PC-3 (cell line): Measurements from ENCODE around the gene COL8A2. TPM values are rescaled to one million over a fixed set of nuclear protein-coding genes. Genes with fewer than 3 reads are reported as not detected.

ENCODE experiments used
- ATAC-seq: fragments of 200-7000 bp; cut with Tn5 transposase; 2 replicates; pipeline ENCODE4 v1.9.1; 2020; ENCODE audit warnings: mild to moderate bottlenecking, moderate library complexity
- BruUV-seq: library from RNA; stranded (reverse); fragments of 400-500 nt; replicated peaks from 2 replicates; lab custom pipeline; 2021; lab: Mats Ljungman, UMichigan
- CTCF ChIA-PET: fragments of 300-600 bp; sonication (Branson Sonifier 250); formaldehyde crosslinking; loops from one replicate; lab custom pipeline; 2022; ENCODE audit warnings: antibody characterized with exemption; lab: Charles Lee
- POLR2A ChIA-PET: fragments of 300-600 bp; sonication (Branson Sonifier 250); formaldehyde crosslinking; loops from one replicate; lab custom pipeline; 2022; ENCODE audit warnings: antibody characterized with exemption; ENCODE audit not compliant: unreplicated experiment; lab: Charles Lee
- DNase-seq: peaks from one replicate; pipeline ENCODE4 v3.0.0-alpha.2; 2015
- H2AFZ ChIP-seq: fragments of 300-600 bp; sonication (generic); 2 replicates; pipeline ENCODE4 v1.6.0; 2016; ENCODE audit warnings: antibody characterized with exemption, low read length
- H3F3A ChIP-seq: fragments of 300-600 bp; sonication (generic); one replicate; pipeline ENCODE4 v1.6.0; 2017; ENCODE audit warnings: antibody characterized with exemption, low read length, control low read depth, mild to moderate bottlenecking; ENCODE audit not compliant: unreplicated experiment
- H3K27ac ChIP-seq: fragments of 300-600 bp; sonication (generic); 2 replicates; pipeline ENCODE4 v1.5.1; 2016; ENCODE audit warnings: mild to moderate bottlenecking, low read length
- H3K27me3 ChIP-seq: fragments of 300-600 bp; sonication (generic); 2 replicates; pipeline ENCODE4 v1.6.1; 2016; ENCODE audit warnings: low read length, mixed read lengths
- H3K36me3 ChIP-seq: fragments of 300-600 bp; sonication (generic); 2 replicates; pipeline ENCODE4 v1.6.1; 2016; ENCODE audit warnings: low read depth, mixed run types, low read length, mixed read lengths
- H3K4me1 ChIP-seq: fragments of 300-600 bp; sonication (generic); 2 replicates; pipeline ENCODE4 v1.5.1; 2016; ENCODE audit warnings: low read length; ENCODE audit not compliant: insufficient read depth
- H3K4me2 ChIP-seq: fragments of 300-600 bp; sonication (generic); 2 replicates; pipeline ENCODE4 v1.6.0; 2016; ENCODE audit warnings: low read length
- H3K4me3 ChIP-seq: fragments of 300-600 bp; sonication (generic); 2 replicates; pipeline ENCODE4 v1.5.1; 2016; ENCODE audit warnings: mild to moderate bottlenecking, low read length, mixed read lengths
- H3K79me2 ChIP-seq: fragments of 300-600 bp; sonication (generic); 2 replicates; pipeline ENCODE4 v1.6.1; 2017; ENCODE audit warnings: low read length, mixed read lengths
- H3K9ac ChIP-seq: fragments of 300-600 bp; sonication (generic); 2 replicates; pipeline ENCODE4 v1.6.0; 2016; ENCODE audit warnings: mild to moderate bottlenecking, low read length
- H3K9me2 ChIP-seq: fragments of 300-600 bp; sonication (generic); replicated peaks from 2 replicates; pipeline ENCODE4 v1.6.1; 2016; ENCODE audit warnings: mixed run types, low read length, mixed read lengths
- H3K9me3 ChIP-seq: fragments of 300-600 bp; sonication (generic); 2 replicates; pipeline ENCODE4 v1.6.1; 2016; ENCODE audit warnings: low read length, mixed read lengths
- H4K20me1 ChIP-seq: fragments of 300-600 bp; sonication (generic); 2 replicates; pipeline ENCODE4 v1.6.1; 2016; ENCODE audit warnings: low read length, mixed read lengths
- CTCF ChIP-seq: fragments of 300-600 bp; sonication (generic); conservative IDR thresholded peaks from 2 replicates; pipeline ENCODE4 v1.5.1; 2017; ENCODE audit warnings: antibody characterized with exemption, low read depth, mild to moderate bottlenecking, low read length
- EZH2 ChIP-seq: fragments of 300-600 bp; sonication (generic); IDR thresholded peaks from one replicate; pipeline ENCODE4 v1.6.1; 2017; ENCODE audit warnings: antibody characterized with exemption, mild to moderate bottlenecking, low read length; ENCODE audit not compliant: unreplicated experiment
- EZH2phosphoT487 ChIP-seq: fragments of 300-600 bp; sonication (generic); IDR thresholded peaks from 2 replicates; pipeline ENCODE4 v1.6.1; 2018; ENCODE audit warnings: mild to moderate bottlenecking, antibody characterized with exemption, low read length, borderline replicate concordance
- intact Hi-C: fragments of 100-400 bp; cut with micrococcal nuclease; formaldehyde crosslinking; loops from 2 replicates; pipeline ENCODE4 v1.9.0; 2023
- total RNA-seq: library from RNA; depleted of rRNA; stranded (reverse); fragments of >200 nt; gene quantifications from 2 replicates; pipeline ENCODE4 v1.2.3, GENCODE V29; 2014

The COL8A2 gene
- total RNA-seq, 1 experiment from 2014 or later: 0.26 TPM

DNA sequence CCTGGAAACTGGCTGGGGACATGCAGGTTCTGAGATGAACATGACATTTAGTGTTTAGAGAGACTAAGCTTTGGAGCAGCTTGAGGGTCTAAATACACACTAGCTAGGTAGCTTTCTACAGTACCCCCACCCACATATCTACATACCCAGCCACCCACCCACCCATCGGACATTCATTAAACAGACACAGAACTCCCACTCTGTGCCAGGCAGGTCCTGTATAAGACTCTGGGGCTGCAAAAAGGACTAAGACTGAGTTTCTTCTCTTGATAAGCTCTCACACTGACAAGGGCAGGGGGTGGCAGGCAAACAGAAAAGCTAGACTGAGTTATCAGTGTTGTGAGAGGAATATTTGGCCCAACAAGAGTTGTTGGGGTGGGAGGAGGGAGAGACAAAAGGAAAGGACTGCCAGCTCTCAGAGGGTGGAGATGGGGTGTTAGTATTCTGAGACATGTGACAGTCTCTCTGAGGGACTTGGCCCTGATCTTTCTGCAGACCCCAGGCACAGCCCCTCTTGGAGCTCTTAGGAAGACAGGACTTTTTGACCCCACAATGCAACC lies 37.7 kb upstream of the COL8A2 start:
- H3K9me3 ChIP-seq: no peaks in the 10 kb centered on the region
- H3K27ac ChIP-seq: peak overlapping the region; percentile 46
- no peaks in the 10 kb centered on the region for H3K9me2 ChIP-seq
- H3K27me3 ChIP-seq: no peaks in the 10 kb centered on the region
- CTCF ChIA-PET: interaction anchor here (1.0 kb wide), 1 partner anchor 13 kb away, joined by 4 read pairs; no protein-coding TSS in a partner anchor
- H3K9ac ChIP-seq: no peak overlapping the region
- no peak overlapping the region for H3K4me3 ChIP-seq
- H3K36me3 ChIP-seq: peaks cover 6% of the 10 kb centered on the region; the same call in 1 of the 2 replicates
- H3F3A ChIP-seq: no peaks in the 10 kb centered on the region
- no peak overlapping the region for H2AFZ ChIP-seq
- H3K4me2 ChIP-seq: peak overlapping the region; percentile 48; the same call in 1 of the 2 replicates
- ATAC-seq (no peak), DNase-seq (no peak)
- POLR2A ChIA-PET: interaction anchor here (1.0 kb wide), 1 partner anchor 13 kb away, joined by 3 read pairs; the partner anchor contains the start of gene TRAPPC3
- H4K20me1 ChIP-seq: peaks cover 16% of the 10 kb centered on the region
- no peak for TF ChIP-seq EZH2phosphoT487
- no peak for TF ChIP-seq EZH2
- TF ChIP-seq CTCF: no peak
- BruUV-seq: no TSS peak
- intact Hi-C loops: no loop called here
- peaks cover 97% of the 10 kb centered on the region for H3K79me2 ChIP-seq
- H3K4me1 ChIP-seq: peaks cover 46% of the 10 kb centered on the region

- no peak for TF ChIP-seq CTCF
- no peak for TF ChIP-seq EZH2
- TF ChIP-seq EZH2phosphoT487: no peak
- DNase-seq (peak; percentile 60), ATAC-seq (peak; percentile 31)
- no peaks in the 10 kb centered on the region for H3F3A ChIP-seq
- no peaks in the 10 kb centered on the region for H3K9me2 ChIP-seq
- no peaks in the 10 kb centered on the region for H3K9me3 ChIP-seq
- H3K4me1 ChIP-seq: peaks cover 51% of the 10 kb centered on the region
- BruUV-seq: no TSS peak
- no peaks in the 10 kb centered on the region; the same call in 1 of the 2 replicates for H3K36me3 ChIP-seq
- peak overlapping the region; percentile 47 for H3K9ac ChIP-seq
- H4K20me1 ChIP-seq: peaks cover 24% of the 10 kb centered on the region
- intact Hi-C loops: loop anchor here (1.0 kb wide), 2 partner anchors 13 to 22 kb away; partner anchors contain the start of gene TRAPPC3
- POLR2A ChIA-PET: interaction anchor here (1.0 kb wide), 1 partner anchor 12 kb away, joined by 3 read pairs; the partner anchor contains the start of gene TRAPPC3
- H3K79me2 ChIP-seq: peaks cover 97% of the 10 kb centered on the region
- CTCF ChIA-PET: interaction anchor here (1.0 kb wide), 1 partner anchor 12 kb away, joined by 4 read pairs; no protein-coding TSS in a partner anchor
- H3K27ac ChIP-seq: peak overlapping the region; percentile 46
- peak overlapping the region; percentile 48 for H3K4me2 ChIP-seq
- peak overlapping the region; percentile 14; the same call in 1 of the 2 replicates for H3K4me3 ChIP-seq
- 0 out of 2 replicates have a peak overlapping the region, but pooled peaks have one; percentile 18 for H2AFZ ChIP-seq
- no peaks in the 10 kb centered on the region for H3K27me3 ChIP-seq
Measured at GRCh38 chr1:36161641-36162531, 36.9 kb upstream of the COL8A2 start.
